ENCODE measurements around the gene C1orf210.

Gene C1orf210

GRCh38 chr1:43253876-43254275 is 31.5 kb downstream of the C1orf210 start:
- no peak for TF ChIP-seq ZFP30 (CRISPR knock-in tag; IDR thresholded peaks at IDR 0.05)
- no peak for TF ChIP-seq ISL1 (CRISPR knock-in tag; IDR thresholded peaks at IDR 0.05)
- no peak for TF ChIP-seq ZNF8 (CRISPR knock-in tag; IDR thresholded peaks at IDR 0.05)
- no peak for TF ChIP-seq SNAI2 (CRISPR knock-in tag; IDR thresholded peaks at IDR 0.05)
- TF ChIP-seq CREB5 (CRISPR knock-in tag; IDR thresholded peaks at IDR 0.05; ENCODE audit: low read depth) = no peak
- no peak for TF ChIP-seq CSRNP3 (CRISPR knock-in tag; IDR thresholded peaks at IDR 0.05)
- no peak for TF ChIP-seq TCF4 (CRISPR knock-in tag; IDR thresholded peaks at IDR 0.05; ENCODE audit: borderline replicate concordance)
- TF ChIP-seq POU6F1 (CRISPR knock-in tag; IDR thresholded peaks at IDR 0.05; ENCODE audit: borderline replicate concordance, low read depth) = no peak
- TF ChIP-seq OSR1 (CRISPR knock-in tag; IDR thresholded peaks at IDR 0.05) = no peak
- no peak for TF ChIP-seq TOX (CRISPR knock-in tag; IDR thresholded peaks at IDR 0.05; ENCODE audit: borderline replicate concordance)
- no peak for TF ChIP-seq ZC3H10 (CRISPR knock-in tag; IDR thresholded peaks at IDR 0.05)
- TF ChIP-seq RARB (CRISPR knock-in tag; IDR thresholded peaks at IDR 0.05) = no peak
- no peak for TF ChIP-seq ARNTL (CRISPR knock-in tag; IDR thresholded peaks at IDR 0.05; ENCODE audit: borderline replicate concordance, low read depth)
- ATAC-seq = no peak

GRCh38 chr1:43253173-43253572 is 32.2 kb downstream of the C1orf210 start:
- ATAC-seq = no peak
- no peak for TF ChIP-seq ZNF8 (CRISPR knock-in tag; IDR thresholded peaks at IDR 0.05)
- no peak for TF ChIP-seq CSRNP3 (CRISPR knock-in tag; IDR thresholded peaks at IDR 0.05)
- no peak for TF ChIP-seq OSR1 (CRISPR knock-in tag; IDR thresholded peaks at IDR 0.05)
- no peak for TF ChIP-seq ZNF565 (CRISPR knock-in tag; conservative IDR thresholded peaks at IDR 0.05; ENCODE audit: low read depth)
- no peak for TF ChIP-seq CREB5 (CRISPR knock-in tag; IDR thresholded peaks at IDR 0.05; ENCODE audit: low read depth)
- no peak for TF ChIP-seq ZC3H10 (CRISPR knock-in tag; IDR thresholded peaks at IDR 0.05)
- TF ChIP-seq SNAI2 (CRISPR knock-in tag; IDR thresholded peaks at IDR 0.05) = no peak
- TF ChIP-seq PPARA (CRISPR knock-in tag; IDR thresholded peaks at IDR 0.05; ENCODE audit: borderline replicate concordance) = no peak
- TF ChIP-seq CSDC2 (CRISPR knock-in tag; IDR thresholded peaks at IDR 0.05) = no peak
- no peak for TF ChIP-seq TCF4 (CRISPR knock-in tag; IDR thresholded peaks at IDR 0.05; ENCODE audit: borderline replicate concordance)

GRCh38 chr1:43252225-43252624 is 33.2 kb downstream of the C1orf210 start:
- no peak for TF ChIP-seq TSHZ2 (CRISPR knock-in tag; IDR thresholded peaks at IDR 0.05)
- TF ChIP-seq GLIS3 (CRISPR knock-in tag; IDR thresholded peaks at IDR 0.05) = no peak
- no peak for TF ChIP-seq RARB (CRISPR knock-in tag; IDR thresholded peaks at IDR 0.05)
- no peak for TF ChIP-seq ARNTL (CRISPR knock-in tag; IDR thresholded peaks at IDR 0.05; ENCODE audit: borderline replicate concordance, low read depth)
- no peak for TF ChIP-seq ZFP3 (CRISPR knock-in tag; IDR thresholded peaks at IDR 0.05)
- no peak for TF ChIP-seq BACH2 (CRISPR knock-in tag; IDR thresholded peaks at IDR 0.05; ENCODE audit: borderline replicate concordance)
- no peak for TF ChIP-seq ZNF8 (CRISPR knock-in tag; IDR thresholded peaks at IDR 0.05)
- TF ChIP-seq ZFP30 (CRISPR knock-in tag; IDR thresholded peaks at IDR 0.05) = no peak
- no peak for TF ChIP-seq CSRNP3 (CRISPR knock-in tag; IDR thresholded peaks at IDR 0.05)
- TF ChIP-seq ISL1 (CRISPR knock-in tag; IDR thresholded peaks at IDR 0.05) = no peak
- TF ChIP-seq TCF4 (CRISPR knock-in tag; IDR thresholded peaks at IDR 0.05; ENCODE audit: borderline replicate concordance) = no peak
- TF ChIP-seq SNAI2 (CRISPR knock-in tag; IDR thresholded peaks at IDR 0.05) = no peak
- no peak for TF ChIP-seq POU6F1 (CRISPR knock-in tag; IDR thresholded peaks at IDR 0.05; ENCODE audit: borderline replicate concordance, low read depth)
- TF ChIP-seq ZC3H10 (CRISPR knock-in tag; IDR thresholded peaks at IDR 0.05) = no peak
- TF ChIP-seq TOX (CRISPR knock-in tag; IDR thresholded peaks at IDR 0.05; ENCODE audit: borderline replicate concordance) = no peak
- no peak for TF ChIP-seq CSDC2 (CRISPR knock-in tag; IDR thresholded peaks at IDR 0.05)
- TF ChIP-seq OSR1 (CRISPR knock-in tag; IDR thresholded peaks at IDR 0.05) = no peak
- no peak for TF ChIP-seq PPARA (CRISPR knock-in tag; IDR thresholded peaks at IDR 0.05; ENCODE audit: borderline replicate concordance)
- no peak for TF ChIP-seq ZNF565 (CRISPR knock-in tag; conservative IDR thresholded peaks at IDR 0.05; ENCODE audit: low read depth)
- TF ChIP-seq ZNF70 (CRISPR knock-in tag; IDR thresholded peaks at IDR 0.05) = no peak
- no peak for ATAC-seq
